Ovary (tissue), 3 donors: ENCODE data around the gene TBXA2R.

ENCODE experiments used
- EP300 ChIP-seq: sonication (generic); formaldehyde crosslinking; IDR thresholded peaks from one replicate; pipeline ENCODE4 v1.6.1; 2017; ENCODE audit warnings: antibody characterized with exemption
- POLR2A ChIP-seq: fragments of 450-650 bp; IDR thresholded peaks from one replicate; pipeline ENCODE4 v1.6.1; 2017; ENCODE audit warnings: antibody characterized with exemption, mild to moderate bottlenecking, moderate library complexity
- TF ChIP-seq, protein P1 (sequence below), 3 donors: fragments of 450-650 bp in 2 of 3; fragments of 200-600 bp in 1 of 3; IDR thresholded peaks; one replicate each; pipeline versions ENCODE4 v1.5.1 to v1.8.0; 2016 to 2022; ENCODE audit warnings: antibody characterized with exemption in 3 of 3, mild to moderate bottlenecking in 1 of 3
- donor health status: DM: no; HTN: no; CAD: no.

GRCh38 chr19:3622224-3622623 lies 15.5 kb upstream of the TBXA2R start:
- TF ChIP-seq, protein P1, sequence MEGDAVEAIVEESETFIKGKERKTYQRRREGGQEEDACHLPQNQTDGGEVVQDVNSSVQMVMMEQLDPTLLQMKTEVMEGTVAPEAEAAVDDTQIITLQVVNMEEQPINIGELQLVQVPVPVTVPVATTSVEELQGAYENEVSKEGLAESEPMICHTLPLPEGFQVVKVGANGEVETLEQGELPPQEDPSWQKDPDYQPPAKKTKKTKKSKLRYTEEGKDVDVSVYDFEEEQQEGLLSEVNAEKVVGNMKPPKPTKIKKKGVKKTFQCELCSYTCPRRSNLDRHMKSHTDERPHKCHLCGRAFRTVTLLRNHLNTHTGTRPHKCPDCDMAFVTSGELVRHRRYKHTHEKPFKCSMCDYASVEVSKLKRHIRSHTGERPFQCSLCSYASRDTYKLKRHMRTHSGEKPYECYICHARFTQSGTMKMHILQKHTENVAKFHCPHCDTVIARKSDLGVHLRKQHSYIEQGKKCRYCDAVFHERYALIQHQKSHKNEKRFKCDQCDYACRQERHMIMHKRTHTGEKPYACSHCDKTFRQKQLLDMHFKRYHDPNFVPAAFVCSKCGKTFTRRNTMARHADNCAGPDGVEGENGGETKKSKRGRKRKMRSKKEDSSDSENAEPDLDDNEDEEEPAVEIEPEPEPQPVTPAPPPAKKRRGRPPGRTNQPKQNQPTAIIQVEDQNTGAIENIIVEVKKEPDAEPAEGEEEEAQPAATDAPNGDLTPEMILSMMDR (IDR thresholded peaks at IDR 0.05) = no peak
- TF ChIP-seq POLR2A = no peak
- TF ChIP-seq EP300 = no peak
